ENCODE data around the gene OTOA.
"Not testable (repeated sequence)": the region's sequence is repeated elsewhere in the genome, so short reads cannot be mapped to it uniquely, and the experiment has no call there.

GRCh38 chr16:21714369-21714618 is 50.5 kb downstream of the OTOA start:
- not testable (repeated sequence) for TF ChIP-seq CTCF (IDR thresholded peaks at IDR 0.05; ENCODE audit: low read length); EZH2 (IDR thresholded peaks at IDR 0.05; ENCODE audit: borderline replicate concordance, low read length)

All from OCI-LY1 (cell line).